Measurements from ENCODE around the gene ETS1.
A peak's percentile ranks its signal among the peaks of the same experiment; 100 is the strongest.

ETS1 gene

DNA sequence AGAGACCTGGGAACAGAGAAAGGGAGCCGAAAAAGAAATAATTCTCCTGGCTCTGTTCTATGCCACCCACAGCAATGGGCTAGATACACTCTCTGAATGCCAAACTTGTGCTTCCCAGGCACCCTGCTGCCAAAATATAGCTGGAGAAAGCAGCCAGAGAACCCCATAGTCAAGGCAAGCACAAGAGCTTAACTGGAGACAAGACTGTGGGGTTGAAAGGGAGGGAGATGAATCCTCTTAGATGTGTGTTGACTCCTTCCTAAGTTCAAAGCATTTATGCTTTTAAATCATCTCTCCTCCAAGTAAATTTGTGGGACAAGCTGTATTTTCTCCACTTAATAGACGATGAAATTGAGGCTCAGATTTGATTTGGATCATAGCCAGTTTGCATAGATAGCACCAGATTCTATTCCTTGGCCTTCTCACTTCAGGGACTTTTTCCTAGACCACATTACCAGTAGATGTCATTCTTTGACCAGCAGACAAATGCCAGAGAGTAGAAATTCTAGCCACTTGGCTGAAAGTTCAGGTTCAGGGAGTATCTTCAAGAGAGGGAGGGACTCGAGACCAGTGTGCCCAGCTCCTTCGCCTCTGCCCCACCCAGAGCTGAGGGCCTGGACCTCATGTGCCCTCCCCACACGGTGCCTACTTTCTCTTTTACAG is 16.5 kb upstream of the ETS1 start:
- TF ChIP-seq RAD21 (IDR thresholded peaks at IDR 0.05; ENCODE audit: low read depth): peak; percentile 9; the same call in 1 of the 2 replicates
- no peak for TF ChIP-seq ZBTB7A (IDR thresholded peaks at IDR 0.05; ENCODE audit: low read depth)

DNA sequence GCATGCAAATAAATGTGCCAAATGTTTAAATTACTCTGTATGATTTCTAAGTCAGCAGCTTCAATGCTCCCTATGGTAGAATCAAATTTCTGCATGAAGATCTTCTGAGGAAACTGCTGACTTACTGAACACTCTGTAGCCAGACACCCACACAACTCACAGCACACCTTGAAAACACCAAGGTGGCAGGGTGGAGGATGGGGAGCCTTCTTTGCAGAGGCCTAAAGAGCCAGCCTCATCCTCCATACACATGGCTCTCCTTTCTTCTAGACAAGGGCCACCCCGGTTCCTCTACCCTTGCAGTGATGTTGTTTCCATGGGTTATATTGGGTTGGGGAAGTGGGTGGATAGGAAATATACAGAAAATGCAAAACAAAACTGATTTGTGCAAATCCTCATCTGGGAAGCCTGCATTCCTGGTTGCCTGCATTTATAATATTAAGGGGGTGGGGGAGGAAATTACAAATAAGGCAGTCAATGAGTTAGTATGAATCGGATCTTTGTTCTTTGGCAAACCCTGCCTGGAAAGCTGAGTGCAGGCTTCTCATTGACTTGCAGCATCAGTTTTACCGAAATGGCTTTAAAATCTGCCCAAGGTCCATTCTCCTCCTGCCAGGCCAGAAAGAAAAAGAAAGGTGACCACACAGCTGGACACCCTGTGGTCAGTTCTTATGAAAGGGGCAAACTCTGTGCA is 15.8 kb upstream of the ETS1 start:
- TF ChIP-seq CEBPB (IDR thresholded peaks at IDR 0.05) (no peak), EP300 (IDR thresholded peaks at IDR 0.05; ENCODE audit: borderline replicate concordance) (no peak), TCF12 (IDR thresholded peaks at IDR 0.05; ENCODE audit: low read depth) (no peak), CREB1 (IDR thresholded peaks at IDR 0.05; ENCODE audit: low read depth) (no peak), FOXM1 (IDR thresholded peaks at IDR 0.05; ENCODE audit: borderline replicate concordance, low read depth) (no peak), ZBTB7A (IDR thresholded peaks at IDR 0.05; ENCODE audit: low read depth) (no peak), NFIC (IDR thresholded peaks at IDR 0.05) (no peak), TAF1 (IDR thresholded peaks at IDR 0.05; ENCODE audit: low read depth) (no peak), TEAD4 (IDR thresholded peaks at IDR 0.05) (no peak), RAD21 (IDR thresholded peaks at IDR 0.05; ENCODE audit: low read depth) (no peak), EGR1 (IDR thresholded peaks at IDR 0.05) (no peak), YY1 (IDR thresholded peaks at IDR 0.05; ENCODE audit: low read depth) (no peak)
- TF ChIP-seq, protein P1, sequence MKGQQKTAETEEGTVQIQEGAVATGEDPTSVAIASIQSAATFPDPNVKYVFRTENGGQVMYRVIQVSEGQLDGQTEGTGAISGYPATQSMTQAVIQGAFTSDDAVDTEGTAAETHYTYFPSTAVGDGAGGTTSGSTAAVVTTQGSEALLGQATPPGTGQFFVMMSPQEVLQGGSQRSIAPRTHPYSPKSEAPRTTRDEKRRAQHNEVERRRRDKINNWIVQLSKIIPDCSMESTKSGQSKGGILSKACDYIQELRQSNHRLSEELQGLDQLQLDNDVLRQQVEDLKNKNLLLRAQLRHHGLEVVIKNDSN (IDR thresholded peaks at IDR 0.05): no peak
- TF ChIP-seq, protein P2, sequence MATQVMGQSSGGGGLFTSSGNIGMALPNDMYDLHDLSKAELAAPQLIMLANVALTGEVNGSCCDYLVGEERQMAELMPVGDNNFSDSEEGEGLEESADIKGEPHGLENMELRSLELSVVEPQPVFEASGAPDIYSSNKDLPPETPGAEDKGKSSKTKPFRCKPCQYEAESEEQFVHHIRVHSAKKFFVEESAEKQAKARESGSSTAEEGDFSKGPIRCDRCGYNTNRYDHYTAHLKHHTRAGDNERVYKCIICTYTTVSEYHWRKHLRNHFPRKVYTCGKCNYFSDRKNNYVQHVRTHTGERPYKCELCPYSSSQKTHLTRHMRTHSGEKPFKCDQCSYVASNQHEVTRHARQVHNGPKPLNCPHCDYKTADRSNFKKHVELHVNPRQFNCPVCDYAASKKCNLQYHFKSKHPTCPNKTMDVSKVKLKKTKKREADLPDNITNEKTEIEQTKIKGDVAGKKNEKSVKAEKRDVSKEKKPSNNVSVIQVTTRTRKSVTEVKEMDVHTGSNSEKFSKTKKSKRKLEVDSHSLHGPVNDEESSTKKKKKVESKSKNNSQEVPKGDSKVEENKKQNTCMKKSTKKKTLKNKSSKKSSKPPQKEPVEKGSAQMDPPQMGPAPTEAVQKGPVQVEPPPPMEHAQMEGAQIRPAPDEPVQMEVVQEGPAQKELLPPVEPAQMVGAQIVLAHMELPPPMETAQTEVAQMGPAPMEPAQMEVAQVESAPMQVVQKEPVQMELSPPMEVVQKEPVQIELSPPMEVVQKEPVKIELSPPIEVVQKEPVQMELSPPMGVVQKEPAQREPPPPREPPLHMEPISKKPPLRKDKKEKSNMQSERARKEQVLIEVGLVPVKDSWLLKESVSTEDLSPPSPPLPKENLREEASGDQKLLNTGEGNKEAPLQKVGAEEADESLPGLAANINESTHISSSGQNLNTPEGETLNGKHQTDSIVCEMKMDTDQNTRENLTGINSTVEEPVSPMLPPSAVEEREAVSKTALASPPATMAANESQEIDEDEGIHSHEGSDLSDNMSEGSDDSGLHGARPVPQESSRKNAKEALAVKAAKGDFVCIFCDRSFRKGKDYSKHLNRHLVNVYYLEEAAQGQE (IDR thresholded peaks at IDR 0.05; ENCODE audit: low read depth): no peak
- TF ChIP-seq, protein P3, sequence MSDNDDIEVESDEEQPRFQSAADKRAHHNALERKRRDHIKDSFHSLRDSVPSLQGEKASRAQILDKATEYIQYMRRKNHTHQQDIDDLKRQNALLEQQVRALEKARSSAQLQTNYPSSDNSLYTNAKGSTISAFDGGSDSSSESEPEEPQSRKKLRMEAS (IDR thresholded peaks at IDR 0.05): no peak

DNA sequence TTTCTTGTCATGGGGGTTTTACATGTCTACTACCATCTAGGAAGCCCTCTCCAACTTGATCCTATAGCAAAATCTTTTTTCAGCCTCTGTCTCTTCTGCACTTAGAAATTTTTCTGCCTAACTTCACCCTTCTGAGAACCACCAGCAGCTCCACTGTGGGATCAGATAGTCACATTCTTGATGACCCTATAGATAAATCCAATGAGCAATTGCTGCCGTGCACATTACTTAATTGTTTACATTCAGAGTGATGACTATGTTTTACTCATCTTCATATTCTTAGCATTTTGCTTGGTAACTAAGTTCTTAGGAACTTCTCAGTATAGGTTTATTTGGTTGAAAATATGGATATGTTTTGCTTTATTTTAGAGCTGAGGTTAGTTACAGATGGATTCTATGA is 12.4 kb upstream of the ETS1 start:
- TF ChIP-seq YY1 (IDR thresholded peaks at IDR 0.05; ENCODE audit: low read depth): no peak

DNA sequence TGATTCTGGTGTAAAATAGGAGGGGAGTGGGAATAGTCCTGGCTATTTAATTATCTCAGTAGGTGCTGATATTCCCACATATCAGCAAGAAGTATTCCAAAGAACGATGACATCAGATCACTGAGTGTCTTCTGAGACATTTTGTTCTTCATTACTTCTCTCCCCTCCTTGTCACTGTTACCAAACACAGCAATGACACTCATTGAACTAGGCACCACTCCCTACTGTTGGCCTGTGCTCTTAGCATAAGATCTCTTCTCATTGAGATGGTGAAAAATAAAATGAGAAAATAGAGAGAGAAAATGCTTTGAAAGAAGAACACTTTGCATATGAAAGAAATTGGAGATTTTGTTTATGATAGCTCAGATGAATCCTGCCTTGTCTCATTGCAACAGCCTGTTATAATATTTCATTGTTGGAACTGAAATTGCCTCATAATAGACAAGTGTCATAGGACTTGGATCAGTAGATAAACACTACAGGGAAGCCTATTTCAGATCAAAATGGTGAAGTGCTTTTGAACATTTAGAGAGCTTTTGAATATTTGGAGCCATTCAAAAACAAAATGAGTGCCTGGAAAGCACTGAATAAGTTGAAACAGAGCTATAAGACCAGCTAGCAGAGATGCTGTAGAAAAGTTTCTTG is 11.3 kb upstream of the ETS1 start:
- TF ChIP-seq NFIC (IDR thresholded peaks at IDR 0.05) (no peak), EP300 (IDR thresholded peaks at IDR 0.05; ENCODE audit: borderline replicate concordance) (no peak), TEAD4 (IDR thresholded peaks at IDR 0.05) (no peak), CREB1 (IDR thresholded peaks at IDR 0.05; ENCODE audit: low read depth) (no peak), CEBPB (IDR thresholded peaks at IDR 0.05) (no peak), TAF1 (IDR thresholded peaks at IDR 0.05; ENCODE audit: low read depth) (no peak), RAD21 (IDR thresholded peaks at IDR 0.05; ENCODE audit: low read depth) (no peak), YY1 (IDR thresholded peaks at IDR 0.05; ENCODE audit: low read depth) (no peak), ZBTB7A (IDR thresholded peaks at IDR 0.05; ENCODE audit: low read depth) (no peak), EGR1 (IDR thresholded peaks at IDR 0.05) (no peak)
- TF ChIP-seq, protein P3 (IDR thresholded peaks at IDR 0.05): no peak
- TF ChIP-seq, protein P1 (IDR thresholded peaks at IDR 0.05): no peak
- TF ChIP-seq, protein P2 (IDR thresholded peaks at IDR 0.05; ENCODE audit: low read depth): no peak

DNA sequence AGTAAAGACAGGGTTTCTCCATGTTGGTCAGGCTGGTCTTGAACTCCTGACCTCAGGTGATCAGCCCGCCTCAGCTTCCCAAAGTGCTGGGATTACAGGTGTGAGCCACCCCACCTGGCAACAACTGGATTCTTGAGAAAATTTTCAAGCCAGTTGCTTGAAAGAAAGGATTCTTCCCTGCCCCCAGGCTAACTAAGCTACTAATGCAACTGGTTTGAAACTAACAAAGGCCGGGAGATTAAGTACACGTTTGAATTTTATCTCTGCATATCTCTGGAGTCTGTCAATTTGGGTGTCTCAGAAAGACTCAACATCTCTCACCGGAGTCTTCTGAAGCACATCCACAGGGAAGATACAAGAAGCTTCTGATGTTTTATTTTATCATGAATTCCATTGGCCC is 10.7 kb upstream of the ETS1 start:
- TF ChIP-seq, protein P1 (IDR thresholded peaks at IDR 0.05): no peak
- TF ChIP-seq TAF1 (IDR thresholded peaks at IDR 0.05; ENCODE audit: low read depth): no peak
- TF ChIP-seq, protein P3 (IDR thresholded peaks at IDR 0.05): no peak
- TF ChIP-seq RAD21 (IDR thresholded peaks at IDR 0.05; ENCODE audit: low read depth): no peak
- no peak for TF ChIP-seq EP300 (IDR thresholded peaks at IDR 0.05; ENCODE audit: borderline replicate concordance)
- no peak for TF ChIP-seq ZBTB7A (IDR thresholded peaks at IDR 0.05; ENCODE audit: low read depth)
- TF ChIP-seq CEBPB (IDR thresholded peaks at IDR 0.05): no peak
- no peak for TF ChIP-seq TEAD4 (IDR thresholded peaks at IDR 0.05)
- no peak for TF ChIP-seq YY1 (IDR thresholded peaks at IDR 0.05; ENCODE audit: low read depth)
- no peak for TF ChIP-seq EGR1 (IDR thresholded peaks at IDR 0.05)
- TF ChIP-seq, protein P2 (IDR thresholded peaks at IDR 0.05; ENCODE audit: low read depth): no peak
- no peak for TF ChIP-seq FOXM1 (IDR thresholded peaks at IDR 0.05; ENCODE audit: borderline replicate concordance, low read depth)
- TF ChIP-seq NFIC (IDR thresholded peaks at IDR 0.05): no peak
- no peak for TF ChIP-seq CREB1 (IDR thresholded peaks at IDR 0.05; ENCODE audit: low read depth)
- no peak for TF ChIP-seq TCF12 (IDR thresholded peaks at IDR 0.05; ENCODE audit: low read depth)

Data from Ishikawa (cell line).